SU-DHL-6 (cell line): ENCODE results near the gene EIF4G2.
A peak's percentile ranks its signal among the peaks of the same experiment; 100 is the strongest.

Experiments used
- H2AFZ ChIP-seq: fragments of 200-600 bp; sonication (generic); 2 replicates; pipeline ENCODE4 v1.6.1; 2014; ENCODE audit warnings: low read depth, mild to moderate bottlenecking, moderate library complexity, mixed read lengths, antibody characterized with exemption, low read length; ENCODE audit not compliant: severe bottlenecking
- H3F3A ChIP-seq: fragments of 200-600 bp; shearing (Covaris generic); 2 replicates; pipeline ENCODE4 v1.6.0; 2016; ENCODE audit warnings: antibody characterized with exemption, mild to moderate bottlenecking; ENCODE audit not compliant: insufficient read depth
- H3K27ac ChIP-seq: fragments of 200-600 bp; sonication (generic); 2 replicates; pipeline ENCODE4 v1.5.1; 2016; ENCODE audit warnings: low read depth, mild to moderate bottlenecking, low read length, moderate library complexity, mixed read lengths
- H3K27me3 ChIP-seq: fragments of 200-600 bp; sonication (generic), shearing (Covaris generic); 2 replicates; pipeline ENCODE4 v1.6.0; 2014; ENCODE audit warnings: mild to moderate bottlenecking, low read length
- H3K36me3 ChIP-seq: fragments of 200-600 bp; sonication (generic); 2 replicates; pipeline ENCODE4 v1.6.1; 2014; ENCODE audit warnings: mild to moderate bottlenecking, low read length, mixed read lengths
- H3K4me2 ChIP-seq: fragments of 300-600, 200-600 bp; shearing (Covaris generic), sonication (generic); 2 replicates; pipeline ENCODE4 v1.6.0; 2014; ENCODE audit warnings: low read length, low read depth, mild to moderate bottlenecking; ENCODE audit not compliant: poor library complexity, severe bottlenecking
- H3K4me3 ChIP-seq: fragments of 200-600 bp; sonication (generic); 2 replicates; pipeline ENCODE4 v1.5.1; 2014; ENCODE audit warnings: antibody characterized with exemption, low read length, mild to moderate bottlenecking, mixed read lengths; ENCODE audit not compliant: insufficient read depth, poor library complexity, severe bottlenecking
- H3K79me2 ChIP-seq: fragments of 200-600 bp; sonication (generic); 2 replicates; pipeline ENCODE4 v1.6.1; 2014; ENCODE audit warnings: mild to moderate bottlenecking, low read length, moderate library complexity; ENCODE audit not compliant: insufficient read depth
- H3K9ac ChIP-seq: fragments of 200-600 bp; sonication (generic); 2 replicates; pipeline ENCODE4 v1.7.0; 2014; ENCODE audit warnings: mild to moderate bottlenecking, low read length
- H3K9me2 ChIP-seq: fragments of 200-600 bp; sonication (generic); replicated peaks from 2 replicates; pipeline ENCODE4 v1.6.1; 2014; ENCODE audit warnings: low read length; ENCODE audit not compliant: insufficient read depth
- H3K9me3 ChIP-seq: fragments of 200-600 bp; sonication (generic); 2 replicates; pipeline ENCODE4 v1.6.1; 2014; ENCODE audit warnings: low read length, mixed read lengths; ENCODE audit not compliant: insufficient read depth
- H4K20me1 ChIP-seq: fragments of 200-600 bp; sonication (generic); 2 replicates; pipeline ENCODE4 v1.6.1; 2014; ENCODE audit warnings: low read depth, mild to moderate bottlenecking, antibody characterized with exemption, low read length, moderate library complexity, mixed read lengths
- CTCF ChIP-seq: fragments of 200-600 bp; sonication (generic); IDR thresholded peaks from one replicate; pipeline ENCODE4 v1.5.1; 2017; ENCODE audit warnings: antibody characterized with exemption, mild to moderate bottlenecking, low read length, moderate library complexity; ENCODE audit not compliant: insufficient read depth, poor library complexity, severe bottlenecking
- EZH2phosphoT487 ChIP-seq: fragments of 200-600 bp; sonication (generic), shearing (Covaris generic); conservative IDR thresholded peaks from 2 replicates; pipeline ENCODE4 v1.6.1; 2018; ENCODE audit warnings: mild to moderate bottlenecking, antibody characterized with exemption, low read length, moderate library complexity, mixed read lengths

The EIF4G2 gene

DNA sequence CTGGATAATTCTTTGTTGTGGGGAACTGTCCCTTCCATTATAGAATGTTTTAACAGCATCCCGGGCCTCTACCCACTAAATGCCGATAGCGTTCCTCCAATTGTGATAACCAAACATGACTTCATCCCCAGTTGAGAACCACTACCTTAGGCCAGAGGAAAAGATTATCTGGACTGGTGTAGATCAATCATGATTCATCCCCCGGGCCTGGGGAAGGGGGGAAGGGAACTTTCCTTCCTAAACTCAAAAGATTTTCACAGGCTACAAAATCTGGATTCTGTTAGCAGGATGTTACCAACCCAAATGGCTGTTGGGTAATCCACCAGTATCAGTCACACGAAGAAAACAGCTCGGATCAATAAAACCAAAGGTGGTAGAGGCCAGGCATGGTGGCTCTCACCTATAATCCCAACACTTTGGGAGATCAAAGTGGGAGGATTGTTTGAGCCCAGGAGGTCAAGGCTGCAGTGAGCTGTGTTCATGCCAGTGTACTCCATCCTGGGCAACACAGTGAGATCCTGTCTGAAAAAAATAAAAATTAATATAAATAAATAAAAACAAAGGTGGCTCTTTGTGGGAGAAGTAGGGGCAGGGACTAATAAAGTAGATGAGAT, 47.5 kb downstream of the EIF4G2 start:
- H4K20me1 ChIP-seq: peaks cover 5% of the 10 kb centered on the region; the same call in 1 of the 2 replicates
- no peak overlapping the region for H2AFZ ChIP-seq
- no peak overlapping the region for H3K4me3 ChIP-seq
- H3K27ac ChIP-seq: no peak overlapping the region
- H3K9me2 ChIP-seq: no peaks in the 10 kb centered on the region
- H3K9ac ChIP-seq: no peak overlapping the region
- H3K36me3 ChIP-seq: peaks cover 52% of the 10 kb centered on the region
- H3K4me2 ChIP-seq: no peak overlapping the region
- no peaks in the 10 kb centered on the region for H3K9me3 ChIP-seq
- H3F3A ChIP-seq: peaks cover 6% of the 10 kb centered on the region; the same call in 1 of the 2 replicates
- TF ChIP-seq CTCF (no peak), EZH2phosphoT487 (no peak)
- no peaks in the 10 kb centered on the region for H3K79me2 ChIP-seq
- H3K27me3 ChIP-seq: no peaks in the 10 kb centered on the region

DNA sequence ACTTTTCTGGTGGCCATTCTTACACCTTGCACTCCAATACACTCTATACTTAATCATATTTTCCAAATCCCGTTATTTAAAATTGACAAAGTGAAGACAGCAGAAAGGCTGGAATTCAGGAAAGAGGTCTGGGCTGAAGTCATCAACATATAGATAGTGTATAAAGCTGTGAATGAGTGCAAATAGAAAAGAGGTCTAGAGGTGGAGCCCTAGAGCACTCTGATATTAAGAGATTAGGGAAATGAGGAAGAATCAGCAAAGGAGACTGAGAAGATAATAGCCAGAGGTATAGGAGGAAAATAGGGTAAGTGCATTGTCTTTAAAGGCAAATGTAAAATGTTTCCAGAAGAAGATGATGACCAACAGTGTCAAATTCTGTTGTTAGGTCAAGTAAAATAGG, 49.8 kb downstream of the EIF4G2 start:
- Histone ChIP-seq H4K20me1 (peaks cover 5% of the 10 kb centered on the region; the same call in 1 of the 2 replicates), H2AFZ (no peak overlapping the region), H3F3A (peaks cover 6% of the 10 kb centered on the region; the same call in 1 of the 2 replicates), H3K79me2 (no peaks in the 10 kb centered on the region; the same call in 1 of the 2 replicates), H3K36me3 (peaks cover 51% of the 10 kb centered on the region), H3K9me3 (no peaks in the 10 kb centered on the region), H3K4me2 (no peak overlapping the region), H3K27ac (no peak overlapping the region), H3K9me2 (no peaks in the 10 kb centered on the region), H3K4me3 (no peak overlapping the region), H3K27me3 (no peaks in the 10 kb centered on the region), H3K9ac (no peak overlapping the region)
- peak; percentile 48 for TF ChIP-seq CTCF
- TF ChIP-seq EZH2phosphoT487: no peak

DNA sequence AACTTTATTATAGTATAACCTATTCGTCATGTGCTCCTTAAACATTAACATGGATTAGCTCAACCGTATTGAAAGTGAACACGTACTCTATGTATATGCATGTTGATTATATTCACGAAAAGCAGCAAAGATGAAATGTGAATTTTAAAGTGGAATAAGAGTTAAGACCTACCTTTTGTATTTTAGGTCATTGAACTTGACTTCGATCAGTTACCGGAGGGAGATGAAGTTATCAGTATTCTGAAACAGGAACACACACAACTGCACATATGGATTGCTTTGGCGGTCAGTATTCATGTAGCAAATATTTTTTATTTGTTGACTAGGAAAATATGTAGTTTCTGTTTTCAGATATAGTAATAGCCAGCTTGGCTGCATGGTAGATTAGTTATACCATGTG, 56.2 kb downstream of the EIF4G2 start:
- H3K27ac ChIP-seq: no peak overlapping the region
- H2AFZ ChIP-seq: no peak overlapping the region
- peaks cover 27% of the 10 kb centered on the region for H3K36me3 ChIP-seq
- H3K9me2 ChIP-seq: no peaks in the 10 kb centered on the region
- H3K9me3 ChIP-seq: no peaks in the 10 kb centered on the region
- H3K79me2 ChIP-seq: peaks cover 15% of the 10 kb centered on the region
- no peaks in the 10 kb centered on the region for H3K27me3 ChIP-seq
- H3K4me2 ChIP-seq: peak overlapping the region; percentile 87
- no peak for TF ChIP-seq CTCF
- no peak for TF ChIP-seq EZH2phosphoT487
- peaks cover 14% of the 10 kb centered on the region for H3F3A ChIP-seq
- no peak overlapping the region for H3K9ac ChIP-seq
- peak overlapping the region; percentile 98 for H3K4me3 ChIP-seq
- H4K20me1 ChIP-seq: no peaks in the 10 kb centered on the region
